CD4-positive, CD25-positive, alpha-beta regulatory T cell (primary cell): Measurements from ENCODE around the gene ARHGAP1. TPM values are rescaled to one million over a fixed set of nuclear protein-coding genes. Genes with fewer than 3 reads are reported as not detected.

Source experiments
- ATAC-seq, 2 donors: fragments of 150-1000 bp; cut with Tn5 transposase; one replicate each; pipeline ENCODE4 v1.10.0; 2021; ENCODE audit warnings: low read depth in 2 of 2, moderate number of reproducible peaks in 2 of 2, moderate library complexity in 1 of 2
- DNase-seq, 3 donors: peaks; one replicate each; pipeline versions ENCODE4 v3.0.0 to v3.0.0-alpha.2; 2012 to 2022; ENCODE audit warnings: mixed read lengths in 1 of 3
- H3K27ac ChIP-seq: one replicate; pipeline ENCODE4 v1.7.0; 2013; ENCODE audit warnings: mild to moderate bottlenecking, low read length; ENCODE audit not compliant: insufficient read depth, poor library complexity, severe bottlenecking
- H3K27me3 ChIP-seq: one replicate; pipeline ENCODE4 v1.7.0; 2013; ENCODE audit warnings: low read length; ENCODE audit not compliant: control insufficient read depth, insufficient read depth
- H3K36me3 ChIP-seq: one replicate; pipeline ENCODE4 v1.7.0; 2013; ENCODE audit warnings: mild to moderate bottlenecking, low read length, moderate library complexity; ENCODE audit not compliant: control insufficient read depth, insufficient read depth
- H3K4me1 ChIP-seq: 2 replicates; pipeline ENCODE4 v1.7.0; 2013; ENCODE audit warnings: mild to moderate bottlenecking, low read length; ENCODE audit not compliant: insufficient read depth, control insufficient read depth, poor library complexity, severe bottlenecking
- H3K4me3 ChIP-seq: one replicate; pipeline ENCODE4 v1.7.0; 2013; ENCODE audit warnings: low read depth, mild to moderate bottlenecking, low read length, moderate library complexity
- H3K9me3 ChIP-seq, 2 experiments: 1 replicate in 1 of 2; 2 replicates in 1 of 2; pipeline ENCODE4 v1.7.0; 2013; ENCODE audit warnings: low read length in 2 of 2, mild to moderate bottlenecking in 1 of 2, moderate library complexity in 1 of 2; ENCODE audit not compliant: control insufficient read depth in 2 of 2
- H3K27ac Mint-ChIP-seq, 3 donors: one replicate each; pipeline ENCODE4 v1.8.0; 2020 to 2022; ENCODE audit warnings: mild to moderate bottlenecking in 3 of 3, mixed read lengths in 3 of 3, moderate library complexity in 2 of 3
- H3K27me3 Mint-ChIP-seq: one replicate; pipeline ENCODE4 v1.8.0; 2022; ENCODE audit warnings: mild to moderate bottlenecking, mixed read lengths
- H3K36me3 Mint-ChIP-seq: one replicate; pipeline ENCODE4 v1.8.0; 2020; ENCODE audit warnings: mixed read lengths
- H3K4me1 Mint-ChIP-seq, 4 donors: one replicate each; pipeline ENCODE4 v1.8.0; 2020 to 2022; ENCODE audit warnings: mixed read lengths in 4 of 4, mild to moderate bottlenecking in 1 of 4
- H3K4me3 Mint-ChIP-seq, 4 donors: one replicate each; pipeline ENCODE4 v1.8.0; 2020 to 2022; ENCODE audit warnings: mild to moderate bottlenecking in 4 of 4, mixed read lengths in 4 of 4, moderate library complexity in 3 of 4
- H3K9me3 Mint-ChIP-seq, 7 donors: one replicate each; pipeline ENCODE4 v1.8.0; 2020 to 2022; ENCODE audit warnings: mixed read lengths in 7 of 7, mild to moderate bottlenecking in 3 of 7, moderate library complexity in 2 of 7
- polyA plus RNA-seq, 4 donors: library from polyadenylated mRNA; unstranded; fragments of 300-500 nt; fragmentation: Illumina TruSeq; gene quantifications; one replicate each; pipeline ENCODE4 v1.2.3, GENCODE V29; 2021
- total RNA-seq: library from RNA; stranded (reverse); gene quantifications from one replicate; pipeline ENCODE4 v1.2.3, GENCODE V29; 2022

The ARHGAP1 gene
- total and polyA plus RNA-seq, 5 donors from 2014 or later = 46.6 to 72.5 (median 52.4) TPM

DNA sequence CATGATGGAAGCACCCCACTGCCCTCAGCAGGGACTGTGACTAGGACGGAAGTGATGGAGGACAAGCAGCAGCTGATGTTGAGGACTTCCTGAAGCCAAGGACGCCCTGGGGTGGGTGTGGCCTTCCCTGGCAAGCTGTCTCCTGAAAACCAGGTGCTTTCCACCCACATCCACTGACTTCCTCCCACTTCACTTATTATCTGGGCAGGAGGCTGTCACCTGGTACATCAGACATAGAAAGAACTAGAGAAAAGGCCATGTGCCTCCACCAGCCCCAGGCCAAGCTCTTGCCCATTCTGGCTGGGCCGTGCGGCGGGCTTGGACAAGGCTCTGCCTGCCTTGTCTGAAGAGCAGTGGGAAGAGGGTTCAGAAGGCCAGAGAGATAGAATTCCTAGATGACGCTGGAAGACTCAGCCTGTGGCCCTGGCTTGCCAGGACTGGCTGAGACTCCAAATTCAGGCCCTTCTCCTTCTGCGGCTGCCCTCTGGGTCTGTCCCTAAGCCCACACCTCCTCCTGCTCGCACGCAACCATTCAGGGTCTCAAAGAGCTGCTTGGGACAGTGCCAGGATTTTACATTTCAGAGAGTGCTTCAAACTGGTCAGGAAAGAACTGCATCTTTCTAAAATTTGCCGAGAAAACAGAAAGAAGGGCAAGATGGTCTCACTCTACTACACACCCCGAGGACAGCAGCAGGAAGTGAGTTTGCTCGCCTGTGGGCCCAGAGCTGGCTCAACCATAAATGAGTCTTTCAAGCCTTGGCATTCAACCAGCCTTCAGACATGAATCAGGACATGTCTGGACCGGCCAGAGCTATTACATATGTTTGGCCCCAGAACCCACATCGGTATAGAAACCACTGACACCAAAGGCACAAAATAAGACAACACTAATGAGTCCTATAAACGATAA lies 13.3 kb downstream of the ARHGAP1 start:
- Mint-ChIP-seq H3K36me3 (peaks cover 15% of the 10 kb centered on the region), H3K9me3 (no peaks in the 10 kb centered on the region), H3K4me1 (peaks cover 0 to 18% (median 5%) of the 10 kb centered on the region in 4 donors), H3K4me3 (no peak overlapping the region), H3K27ac (peak overlapping the region; percentile 2 to 72 (median 54)), H3K27me3 (no peaks in the 10 kb centered on the region)
- ATAC-seq = no peak
- no peaks in the 10 kb centered on the region for H3K4me1 ChIP-seq
- no peak for DNase-seq
- peaks cover 72% of the 10 kb centered on the region for H3K36me3 ChIP-seq
- H3K9me3 ChIP-seq = no peaks in the 10 kb centered on the region
- no peak overlapping the region for H3K27ac ChIP-seq
- no peaks in the 10 kb centered on the region for H3K27me3 ChIP-seq
- H3K4me3 ChIP-seq = no peak overlapping the region

GRCh38 chr11:46684367-46684766 lies 16.1 kb downstream of the ARHGAP1 start:
- Mint-ChIP-seq H3K4me3 (no peak overlapping the region), H3K36me3 (peaks cover 14% of the 10 kb centered on the region), H3K27ac (no peak overlapping the region), H3K9me3 (no peaks in the 10 kb centered on the region), H3K4me1 (peaks cover 0 to 11% (median 5%) of the 10 kb centered on the region in 4 donors), H3K27me3 (no peaks in the 10 kb centered on the region)
- H3K4me3 ChIP-seq = no peak overlapping the region
- ATAC-seq (no peak), DNase-seq (no peak)
- H3K36me3 ChIP-seq = peaks cover 80% of the 10 kb centered on the region
- no peaks in the 10 kb centered on the region for H3K4me1 ChIP-seq
- no peak overlapping the region for H3K27ac ChIP-seq
- H3K27me3 ChIP-seq = no peaks in the 10 kb centered on the region
- no peaks in the 10 kb centered on the region for H3K9me3 ChIP-seq

GRCh38 chr11:46682773-46683752 lies 17.4 kb downstream of the ARHGAP1 start:
- no peak for ATAC-seq
- Mint-ChIP-seq H3K36me3 (peaks cover 17% of the 10 kb centered on the region), H3K27ac (no peak overlapping the region), H3K9me3 (no peaks in the 10 kb centered on the region), H3K27me3 (no peaks in the 10 kb centered on the region), H3K4me3 (no peak overlapping the region), H3K4me1 (peaks cover 0 to 6% (median 3%) of the 10 kb centered on the region in 4 donors)
- Histone ChIP-seq H3K27me3 (no peaks in the 10 kb centered on the region), H3K4me3 (no peak overlapping the region), H3K36me3 (peaks cover 84% of the 10 kb centered on the region), H3K27ac (no peak overlapping the region), H3K4me1 (no peaks in the 10 kb centered on the region), H3K9me3 (no peaks in the 10 kb centered on the region)
- DNase-seq = no peak

- Histone ChIP-seq H3K9me3 (no peaks in the 10 kb centered on the region), H3K4me1 (no peaks in the 10 kb centered on the region), H3K27ac (no peak overlapping the region), H3K4me3 (no peak overlapping the region), H3K27me3 (no peaks in the 10 kb centered on the region), H3K36me3 (peaks cover 83% of the 10 kb centered on the region)
- DNase-seq (no peak), ATAC-seq (no peak)
- Mint-ChIP-seq H3K27ac (peak overlapping the region in 1 of 3 donors; percentile 38), H3K4me1 (peaks cover 0 to 8% (median 4%) of the 10 kb centered on the region in 4 donors), H3K4me3 (no peak overlapping the region), H3K9me3 (peaks cover 0 to 2% (median 0%) of the 10 kb centered on the region in 7 donors), H3K36me3 (peaks cover 21% of the 10 kb centered on the region), H3K27me3 (no peaks in the 10 kb centered on the region)
These were observed 18.6 kb downstream of the ARHGAP1 start for GRCh38 chr11:46681814-46682213.

DNA sequence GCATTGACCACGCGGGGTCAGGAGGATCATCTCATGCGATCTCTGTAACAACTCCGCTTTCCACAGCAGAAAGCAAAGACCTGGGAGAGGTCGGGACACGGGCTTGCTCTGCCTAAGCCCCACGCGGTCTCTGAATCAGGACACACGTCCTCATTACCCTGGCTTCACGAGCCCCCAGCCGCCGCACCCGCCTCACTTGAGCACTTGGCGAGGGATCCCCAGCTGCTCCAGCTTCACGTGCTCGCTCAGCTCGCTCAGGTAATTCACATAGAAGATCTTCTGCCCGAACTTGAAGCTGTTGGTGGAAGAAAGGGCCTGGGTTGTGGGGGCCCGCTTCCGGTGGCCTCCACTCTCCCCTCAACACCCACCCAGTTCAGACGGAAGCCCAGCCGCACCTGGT lies 19.6 kb downstream of the ARHGAP1 start:
- no peak for ATAC-seq
- Histone ChIP-seq H3K4me1 (peaks cover 2% of the 10 kb centered on the region), H3K36me3 (peaks cover 79% of the 10 kb centered on the region), H3K27me3 (no peaks in the 10 kb centered on the region), H3K4me3 (no peak overlapping the region), H3K9me3 (no peaks in the 10 kb centered on the region), H3K27ac (no peak overlapping the region)
- H3K9me3 Mint-ChIP-seq = peaks cover 0 to 2% (median 0%) of the 10 kb centered on the region in 7 donors
- DNase-seq = no peak
- H3K27ac Mint-ChIP-seq = no peak overlapping the region
- peaks cover 22% of the 10 kb centered on the region for H3K36me3 Mint-ChIP-seq
- no peaks in the 10 kb centered on the region for H3K27me3 Mint-ChIP-seq
- peaks cover 0 to 14% (median 4%) of the 10 kb centered on the region in 4 donors for H3K4me1 Mint-ChIP-seq
- no peak overlapping the region for H3K4me3 Mint-ChIP-seq

- peaks cover 22% of the 10 kb centered on the region for H3K36me3 Mint-ChIP-seq
- H3K27ac Mint-ChIP-seq = peak overlapping the region in 1 of 3 donors; percentile 14
- no peak for ATAC-seq
These were observed 20.2 kb downstream of the ARHGAP1 start for GRCh38 chr11:46680164-46680760.

More at GRCh38 chr11:46680164-46680760, 20.2 kb downstream of the ARHGAP1 start:
- peaks cover 75% of the 10 kb centered on the region for H3K36me3 ChIP-seq
- no peaks in the 10 kb centered on the region for H3K27me3 ChIP-seq
- H3K4me1 ChIP-seq = peaks cover 8% of the 10 kb centered on the region
- H3K4me3 ChIP-seq = no peak overlapping the region
- Mint-ChIP-seq H3K4me3 (no peak overlapping the region), H3K27me3 (no peaks in the 10 kb centered on the region), H3K9me3 (peaks cover 0 to 2% (median 0%) of the 10 kb centered on the region in 7 donors), H3K4me1 (peaks cover 0 to 19% (median 6%) of the 10 kb centered on the region in 4 donors)
- no peak overlapping the region for H3K27ac ChIP-seq
- DNase-seq = no peak
- no peaks in the 10 kb centered on the region for H3K9me3 ChIP-seq
